Osteocyte (in vitro differentiated cells): Measurements from ENCODE around the gene IGSF3. TPM values are rescaled to one million over a fixed set of nuclear protein-coding genes. Genes with fewer than 3 reads are reported as not detected.
"Not testable (repeated sequence)": the region's sequence is repeated elsewhere in the genome, so short reads cannot be mapped to it uniquely, and the experiment has no call there.

Experiments
- DNase-seq: peaks from one replicate; pipeline ENCODE4 v3.0.0; 2021; ENCODE audit warnings: mixed read lengths; ENCODE audit not compliant: unreplicated experiment; ENCODE audit errors: extremely low spot score
- H3K27ac Mint-ChIP-seq: one replicate; pipeline ENCODE4 v1.8.0; 2021; ENCODE audit warnings: mild to moderate bottlenecking, mixed read lengths; ENCODE audit not compliant: unreplicated experiment
- H3K27me3 Mint-ChIP-seq: one replicate; pipeline ENCODE4 v1.8.0; 2021; ENCODE audit warnings: mixed read lengths; ENCODE audit not compliant: unreplicated experiment
- H3K36me3 Mint-ChIP-seq: one replicate; pipeline ENCODE4 v1.8.0; 2021; ENCODE audit warnings: mixed read lengths; ENCODE audit not compliant: unreplicated experiment
- H3K4me1 Mint-ChIP-seq: one replicate; pipeline ENCODE4 v1.8.0; 2021; ENCODE audit warnings: mixed read lengths; ENCODE audit not compliant: unreplicated experiment
- H3K4me3 Mint-ChIP-seq: one replicate; pipeline ENCODE4 v1.8.0; 2021; ENCODE audit warnings: mild to moderate bottlenecking, moderate library complexity, mixed read lengths; ENCODE audit not compliant: unreplicated experiment
- H3K9me3 Mint-ChIP-seq: one replicate; pipeline ENCODE4 v1.8.0; 2021; ENCODE audit warnings: mixed read lengths; ENCODE audit not compliant: unreplicated experiment
- total RNA-seq: library from RNA; stranded (reverse); gene quantifications from 2 replicates; pipeline ENCODE4 v1.2.1, GENCODE V29; 2021

Gene IGSF3
- total RNA-seq, 1 donor from 2014 or later = 43.2 TPM

- not testable (repeated sequence) for H3K4me3 Mint-ChIP-seq, H3K27me3 Mint-ChIP-seq, H3K27ac Mint-ChIP-seq, H3K36me3 Mint-ChIP-seq, H3K9me3 Mint-ChIP-seq, DNase-seq
- H3K4me1 Mint-ChIP-seq = peaks cover 27% of the 10 kb centered on the region
Measured at GRCh38 chr1:116646673-116647170, 20.8 kb downstream of the IGSF3 start.

- H3K36me3 Mint-ChIP-seq, H3K27me3 Mint-ChIP-seq, H3K4me3 Mint-ChIP-seq, DNase-seq, H3K27ac Mint-ChIP-seq, H3K9me3 Mint-ChIP-seq: not testable (repeated sequence)
- H3K4me1 Mint-ChIP-seq = peaks cover 27% of the 10 kb centered on the region
Measured at GRCh38 chr1:116645802-116646672, 21.5 kb downstream of the IGSF3 start.

- H3K4me3 Mint-ChIP-seq, H3K9me3 Mint-ChIP-seq, DNase-seq, H3K27ac Mint-ChIP-seq, H3K27me3 Mint-ChIP-seq, H3K36me3 Mint-ChIP-seq: not testable (repeated sequence)
- peaks cover 27% of the 10 kb centered on the region for H3K4me1 Mint-ChIP-seq
Measured at GRCh38 chr1:116644993-116645392, 22.5 kb downstream of the IGSF3 start.

GRCh38 chr1:116644096-116644495 lies 23.4 kb downstream of the IGSF3 start:
- not testable (repeated sequence) for H3K4me3 Mint-ChIP-seq, H3K9me3 Mint-ChIP-seq, H3K36me3 Mint-ChIP-seq, H3K27me3 Mint-ChIP-seq, DNase-seq
- H3K27ac Mint-ChIP-seq = peak overlapping the region; percentile 66
- H3K4me1 Mint-ChIP-seq = peaks cover 27% of the 10 kb centered on the region

GRCh38 chr1:116643281-116643751 lies 24.2 kb downstream of the IGSF3 start:
- not testable (repeated sequence) for H3K9me3 Mint-ChIP-seq, H3K36me3 Mint-ChIP-seq, H3K4me3 Mint-ChIP-seq, H3K27me3 Mint-ChIP-seq, H3K27ac Mint-ChIP-seq, DNase-seq
- H3K4me1 Mint-ChIP-seq = peaks cover 27% of the 10 kb centered on the region

GRCh38 chr1:116642311-116643280 lies 24.9 kb downstream of the IGSF3 start:
- H3K4me3 Mint-ChIP-seq, H3K9me3 Mint-ChIP-seq, H3K27me3 Mint-ChIP-seq, H3K36me3 Mint-ChIP-seq, DNase-seq: not testable (repeated sequence)
- H3K27ac Mint-ChIP-seq = peak overlapping the region; percentile 27
- peaks cover 27% of the 10 kb centered on the region for H3K4me1 Mint-ChIP-seq

GRCh38 chr1:116637583-116637982 lies 29.9 kb downstream of the IGSF3 start:
- H3K9me3 Mint-ChIP-seq, H3K27me3 Mint-ChIP-seq, H3K4me3 Mint-ChIP-seq, DNase-seq, H3K27ac Mint-ChIP-seq, H3K36me3 Mint-ChIP-seq, H3K4me1 Mint-ChIP-seq: not testable (repeated sequence)

- DNase-seq, H3K27me3 Mint-ChIP-seq, H3K27ac Mint-ChIP-seq, H3K36me3 Mint-ChIP-seq, H3K4me3 Mint-ChIP-seq, H3K9me3 Mint-ChIP-seq, H3K4me1 Mint-ChIP-seq: not testable (repeated sequence)
Measured at GRCh38 chr1:116636584-116636983, 30.9 kb downstream of the IGSF3 start.

- not testable (repeated sequence) for H3K4me1 Mint-ChIP-seq, H3K9me3 Mint-ChIP-seq, H3K4me3 Mint-ChIP-seq, H3K27ac Mint-ChIP-seq, H3K27me3 Mint-ChIP-seq, H3K36me3 Mint-ChIP-seq, DNase-seq
Measured at GRCh38 chr1:116634386-116634785, 33.1 kb downstream of the IGSF3 start.

- H3K4me3 Mint-ChIP-seq, H3K27ac Mint-ChIP-seq, H3K9me3 Mint-ChIP-seq, H3K27me3 Mint-ChIP-seq, H3K4me1 Mint-ChIP-seq, H3K36me3 Mint-ChIP-seq, DNase-seq: not testable (repeated sequence)
Measured at GRCh38 chr1:116631996-116632925, 35.3 kb downstream of the IGSF3 start.

GRCh38 chr1:116631554-116631953 lies 36.0 kb downstream of the IGSF3 start:
- not testable (repeated sequence) for H3K4me3 Mint-ChIP-seq, H3K27me3 Mint-ChIP-seq, H3K9me3 Mint-ChIP-seq, H3K4me1 Mint-ChIP-seq, H3K36me3 Mint-ChIP-seq, DNase-seq, H3K27ac Mint-ChIP-seq
